Measurements from ENCODE around the gene MASP1.

- TF ChIP-seq CTCF (conservative IDR thresholded peaks at IDR 0.05 in 1 of 2, IDR thresholded peaks at IDR 0.05 in 1 of 2; ENCODE audit: extremely low read depth in 1 of 2, insufficient read depth in 1 of 2, low read depth in 1 of 2, low read length in 2 of 2) = no peak
- no peak for TF ChIP-seq EZH2 (IDR thresholded peaks at IDR 0.05; ENCODE audit: borderline replicate concordance, low read length)
Observed at GRCh38 chr3:187242435-187242834, 49.1 kb downstream of the MASP1 start.

All from mammary epithelial cell (primary cell).